ENCODE data around the gene CAMTA1. TPM values are rescaled to one million over a fixed set of nuclear protein-coding genes. Genes with fewer than 3 reads are reported as not detected.

CAMTA1 gene
- total and polyA plus RNA-seq, 9 of the 15 experiments (the other 6 are each of a cell fraction or from before 2014, with no cell fraction given), result 43.9 to 161 (median 65.9) TPM

GRCh38 chr1:7360526-7360925, 575.3 kb downstream of the CAMTA1 start (continued):
- TF ChIP-seq JUN (IDR thresholded peaks at IDR 0.05; ENCODE audit: borderline replicate concordance, low read depth, low read length) (no peak), JUN (CRISPR knock-in tag; IDR thresholded peaks at IDR 0.05; ENCODE audit: borderline replicate concordance) (no peak), ZNF449 (CRISPR knock-in tag; IDR thresholded peaks at IDR 0.05) (no peak), PML (IDR thresholded peaks at IDR 0.05; ENCODE audit: low read length) (no peak), ZFPM2 (CRISPR knock-in tag; IDR thresholded peaks at IDR 0.05) (no peak), SMARCC2 (IDR thresholded peaks at IDR 0.05; ENCODE audit: low read depth) (no peak), TAL1 (IDR thresholded peaks at IDR 0.05) (no peak)
- TF ChIP-seq, protein P1, sequence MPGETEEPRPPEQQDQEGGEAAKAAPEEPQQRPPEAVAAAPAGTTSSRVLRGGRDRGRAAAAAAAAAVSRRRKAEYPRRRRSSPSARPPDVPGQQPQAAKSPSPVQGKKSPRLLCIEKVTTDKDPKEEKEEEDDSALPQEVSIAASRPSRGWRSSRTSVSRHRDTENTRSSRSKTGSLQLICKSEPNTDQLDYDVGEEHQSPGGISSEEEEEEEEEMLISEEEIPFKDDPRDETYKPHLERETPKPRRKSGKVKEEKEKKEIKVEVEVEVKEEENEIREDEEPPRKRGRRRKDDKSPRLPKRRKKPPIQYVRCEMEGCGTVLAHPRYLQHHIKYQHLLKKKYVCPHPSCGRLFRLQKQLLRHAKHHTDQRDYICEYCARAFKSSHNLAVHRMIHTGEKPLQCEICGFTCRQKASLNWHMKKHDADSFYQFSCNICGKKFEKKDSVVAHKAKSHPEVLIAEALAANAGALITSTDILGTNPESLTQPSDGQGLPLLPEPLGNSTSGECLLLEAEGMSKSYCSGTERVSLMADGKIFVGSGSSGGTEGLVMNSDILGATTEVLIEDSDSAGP (CRISPR knock-in tag; IDR thresholded peaks at IDR 0.05), result no peak

- DNase-seq (ENCODE audit: extremely low read depth in 1 of 4, low spot score in 3 of 4) (no peak), ATAC-seq (no peak), FAIRE-seq (no peak)
- CTCF ChIA-PET (ENCODE audit: low intra/inter-chr PET ratio), result no interaction called here
- Histone ChIP-seq H3K9me1 (ENCODE audit: control insufficient read depth, insufficient read depth, low read length) (no peaks in the 10 kb centered on the region), H3K4me1 (replicated peaks in 1 of 2; ENCODE audit: control insufficient read depth in 2 of 2, insufficient read depth in 2 of 2, low read length in 2 of 2) (no peaks in the 10 kb centered on the region), H3K4me3 (no peak overlapping the region), H3K27ac (ENCODE audit: extremely low read depth, low read depth, low read length) (no peak overlapping the region), H3K79me2 (ENCODE audit: control insufficient read depth, insufficient read depth, low read length) (no peaks in the 10 kb centered on the region), H4K20me1 (replicated peaks; ENCODE audit: control insufficient read depth, insufficient read depth, low read length) (no peaks in the 10 kb centered on the region; the same call in 1 of the 2 replicates), H3K9me3 (replicated peaks; ENCODE audit: control insufficient read depth, insufficient read depth, low read depth, low read length) (no peaks in the 10 kb centered on the region), H2AFZ (ENCODE audit: low read depth, low read length) (no peak overlapping the region), H3K36me3 (ENCODE audit: control insufficient read depth, insufficient read depth, low read length) (no peaks in the 10 kb centered on the region), H3K9ac (ENCODE audit: insufficient read depth in 1 of 2, low read depth in 2 of 2, low read length in 2 of 2) (no peak overlapping the region), H3K27me3 (ENCODE audit: control insufficient read depth in 2 of 2, insufficient read depth in 2 of 2, low read length in 2 of 2) (peaks cover 0 to 9% of the 10 kb centered on the region in 2 experiments; a peak in 2 of 5 replicates), H3K4me2 (ENCODE audit: insufficient read depth, low read length) (no peak overlapping the region)
- intact Hi-C loops (cut with micrococcal nuclease) (no loop called here), in situ Hi-C loops (cut with MboI) (no loop called here)
- no TSS peak for BruUV-seq (replicated peaks)
- POLR2A ChIA-PET, result no interaction called here
- TF ChIP-seq ZKSCAN8 (CRISPR knock-in tag; IDR thresholded peaks at IDR 0.05), result no peak
- TF ChIP-seq ARNT (IDR thresholded peaks at IDR 0.05), result no peak
- no peak for TF ChIP-seq RUNX1 (IDR thresholded peaks at IDR 0.05; ENCODE audit: low read depth)
- TF ChIP-seq SPI1 (IDR thresholded peaks at IDR 0.05; ENCODE audit: borderline replicate concordance, low read depth, low read length), result no peak
- TF ChIP-seq NR2C2 (CRISPR knock-in tag; IDR thresholded peaks at IDR 0.05), result no peak
- TF ChIP-seq NR2C2 (tag; IDR thresholded peaks at IDR 0.05), result no peak
- no peak for TF ChIP-seq TSC22D4 (tag; IDR thresholded peaks at IDR 0.05)
- TF ChIP-seq SAFB (IDR thresholded peaks at IDR 0.05; ENCODE audit: borderline replicate concordance, low read depth, low read length), result no peak
- TF ChIP-seq ASH1L (IDR thresholded peaks at IDR 0.05; ENCODE audit: borderline replicate concordance, low read depth, partially characterized antibody), result no peak
- no peak for TF ChIP-seq ZNF444 (CRISPR knock-in tag; IDR thresholded peaks at IDR 0.05)
- TF ChIP-seq CBX8 (IDR thresholded peaks at IDR 0.05; ENCODE audit: borderline replicate concordance, extremely low read depth, low read depth, low read length, poor library complexity, severe bottlenecking), result no peak
- no peak for TF ChIP-seq SMARCA4 (IDR thresholded peaks at IDR 0.05)
- 0% methylated on average over 4 of the region's 4 CpGs for WGBS (ENCODE audit: insufficient coverage, low coverage, missing lambda C conversion rate)
Measured at GRCh38 chr1:7362947-7363346, 577.7 kb downstream of the CAMTA1 start.
